ENCODE results near the gene TMEM270. TPM values are rescaled to one million over a fixed set of nuclear protein-coding genes. Genes with fewer than 3 reads are reported as not detected.
A peak's percentile ranks its signal among the peaks of the same experiment; 100 is the strongest.
"Not testable (repeated sequence)": the region's sequence is repeated elsewhere in the genome, so short reads cannot be mapped to it uniquely, and the experiment has no call there.

Gene TMEM270
- total and polyA plus RNA-seq, 5 donors from 2014 or later: 0.34 TPM; not detected in 4

- DNase-seq: no peak
- peaks cover 10% of the 10 kb centered on the region for H3K27me3 Mint-ChIP-seq
These were observed 19.2 kb downstream of the TMEM270 start for GRCh38 chr7:73879977-73880681.

DNA sequence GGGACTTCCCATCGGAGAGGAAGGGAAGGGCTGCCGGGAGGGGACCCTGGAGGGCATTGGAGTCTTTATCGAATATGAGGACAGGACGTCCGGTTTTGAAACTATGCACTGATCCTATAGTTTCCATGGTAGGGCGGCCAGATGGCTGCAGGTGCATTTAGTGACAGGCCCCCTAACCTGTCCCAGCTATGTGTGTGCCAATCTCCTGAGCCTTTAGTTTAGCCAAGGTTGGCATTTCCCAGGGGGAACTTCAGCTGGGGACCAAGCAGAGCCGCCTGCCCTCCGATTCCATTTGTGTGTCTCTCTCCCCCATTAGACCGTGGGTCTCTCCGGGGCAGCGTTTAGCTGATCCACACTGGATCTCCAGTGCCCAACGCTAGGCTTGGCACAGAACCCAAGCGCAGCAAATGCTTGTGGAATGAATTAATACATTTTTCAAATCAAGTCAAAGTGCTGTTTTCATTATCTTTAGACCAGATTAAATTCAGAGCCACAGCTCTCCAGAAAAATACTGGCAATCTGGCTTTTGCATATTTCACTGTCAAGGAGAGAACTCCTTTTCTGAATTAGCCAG, 19.9 kb downstream of the TMEM270 start:
- Mint-ChIP-seq H3K27me3 (peaks cover 12% of the 10 kb centered on the region), H3K9me3 (no peaks in the 10 kb centered on the region), H3K4me1 (no peaks in the 10 kb centered on the region), H3K36me3 (no peaks in the 10 kb centered on the region), H3K4me3 (no peak overlapping the region), H3K27ac (no peak overlapping the region)
- H3K27ac ChIP-seq (ENCODE audit: insufficient read depth, low read length, poor library complexity, severe bottlenecking): no peak overlapping the region
- no peaks in the 10 kb centered on the region for H3K27me3 ChIP-seq (ENCODE audit: control insufficient read depth, insufficient read depth, low read length)
- ATAC-seq (ENCODE audit: low read depth in 2 of 2) (no peak), DNase-seq (no peak)
- H3K36me3 ChIP-seq (ENCODE audit: control insufficient read depth, insufficient read depth, low read length): no peaks in the 10 kb centered on the region
- H3K4me3 ChIP-seq (ENCODE audit: low read depth, low read length): no peak overlapping the region
- H3K9me3 ChIP-seq (ENCODE audit: control insufficient read depth in 2 of 2, low read length in 2 of 2): no peaks in the 10 kb centered on the region
- no peaks in the 10 kb centered on the region for H3K4me1 ChIP-seq (ENCODE audit: control insufficient read depth, insufficient read depth, low read length, poor library complexity, severe bottlenecking)

More at GRCh38 chr7:73879977-73880681, 19.2 kb downstream of the TMEM270 start:
- no peak for ATAC-seq (ENCODE audit: low read depth in 2 of 2)
- no peaks in the 10 kb centered on the region for H3K27me3 ChIP-seq (ENCODE audit: control insufficient read depth, insufficient read depth, low read length)
- no peaks in the 10 kb centered on the region for H3K9me3 Mint-ChIP-seq
- H3K27ac ChIP-seq (ENCODE audit: insufficient read depth, low read length, poor library complexity, severe bottlenecking): no peak overlapping the region
- H3K36me3 Mint-ChIP-seq: no peaks in the 10 kb centered on the region
- H3K4me1 Mint-ChIP-seq: no peaks in the 10 kb centered on the region
- no peak overlapping the region for H3K4me3 Mint-ChIP-seq
- H3K4me1 ChIP-seq (ENCODE audit: control insufficient read depth, insufficient read depth, low read length, poor library complexity, severe bottlenecking): no peaks in the 10 kb centered on the region
- H3K4me3 ChIP-seq (ENCODE audit: low read depth, low read length): no peak overlapping the region
- H3K36me3 ChIP-seq (ENCODE audit: control insufficient read depth, insufficient read depth, low read length): no peaks in the 10 kb centered on the region
- H3K27ac Mint-ChIP-seq: no peak overlapping the region
- H3K9me3 ChIP-seq (ENCODE audit: control insufficient read depth in 2 of 2, low read length in 2 of 2): no peaks in the 10 kb centered on the region

DNA sequence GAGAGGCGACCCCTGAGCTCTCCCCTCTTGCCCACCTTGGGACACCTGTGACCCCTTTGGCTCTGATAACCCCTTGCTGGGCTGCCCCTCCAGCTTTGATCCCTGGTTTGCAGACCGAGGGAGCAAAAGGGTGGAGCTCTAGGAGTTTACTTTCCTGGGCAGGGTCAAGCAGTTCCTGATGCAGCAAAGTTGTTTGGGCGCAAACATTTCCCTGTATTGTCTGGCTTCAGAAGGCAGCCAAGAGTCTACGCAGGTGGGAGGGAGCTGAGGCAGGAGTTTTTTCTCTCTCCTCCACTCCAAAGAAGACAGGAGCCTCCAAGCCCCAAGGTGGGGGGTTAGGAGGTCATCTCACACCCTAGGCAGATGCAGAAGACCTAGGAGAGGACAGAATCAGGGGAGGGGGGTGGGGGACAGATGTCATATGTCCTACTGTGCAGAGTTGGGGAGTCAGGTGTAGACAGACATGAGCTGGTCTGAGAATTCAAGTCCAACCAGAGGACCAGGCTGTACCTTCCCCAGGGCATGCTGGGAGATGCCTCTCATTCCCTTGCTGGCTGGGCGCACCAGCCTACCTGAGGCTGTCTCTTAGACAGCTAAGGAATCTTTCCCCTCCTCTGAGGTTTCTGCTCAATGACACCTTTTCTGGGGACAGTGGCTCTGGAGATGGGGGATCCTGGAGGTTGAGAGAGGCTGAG, 20.5 kb downstream of the TMEM270 start:
- no peaks in the 10 kb centered on the region for H3K4me1 Mint-ChIP-seq
- H3K27ac ChIP-seq (ENCODE audit: insufficient read depth, low read length, poor library complexity, severe bottlenecking): no peak overlapping the region
- no peak overlapping the region for H3K4me3 Mint-ChIP-seq
- H3K9me3 ChIP-seq (ENCODE audit: control insufficient read depth in 2 of 2, low read length in 2 of 2): no peaks in the 10 kb centered on the region
- no peaks in the 10 kb centered on the region for H3K36me3 ChIP-seq (ENCODE audit: control insufficient read depth, insufficient read depth, low read length)
- H3K4me1 ChIP-seq (ENCODE audit: control insufficient read depth, insufficient read depth, low read length, poor library complexity, severe bottlenecking): no peaks in the 10 kb centered on the region
- no peaks in the 10 kb centered on the region for H3K36me3 Mint-ChIP-seq
- no peak overlapping the region for H3K4me3 ChIP-seq (ENCODE audit: low read depth, low read length)
- H3K27me3 Mint-ChIP-seq: peaks cover 16% of the 10 kb centered on the region
- no peak for ATAC-seq (ENCODE audit: low read depth in 2 of 2)
- no peaks in the 10 kb centered on the region for H3K27me3 ChIP-seq (ENCODE audit: control insufficient read depth, insufficient read depth, low read length)
- no peak overlapping the region for H3K27ac Mint-ChIP-seq
- DNase-seq: no peak
- H3K9me3 Mint-ChIP-seq: no peaks in the 10 kb centered on the region

GRCh38 chr7:73882047-73882402, 21.1 kb downstream of the TMEM270 start:
- H3K27me3 ChIP-seq (ENCODE audit: control insufficient read depth, insufficient read depth, low read length): no peaks in the 10 kb centered on the region
- H3K4me1 Mint-ChIP-seq: no peaks in the 10 kb centered on the region
- H3K36me3 ChIP-seq (ENCODE audit: control insufficient read depth, insufficient read depth, low read length): no peaks in the 10 kb centered on the region
- DNase-seq: no peak
- H3K4me3 ChIP-seq (ENCODE audit: low read depth, low read length): no peak overlapping the region
- H3K36me3 Mint-ChIP-seq: no peaks in the 10 kb centered on the region
- H3K27me3 Mint-ChIP-seq: peaks cover 16% of the 10 kb centered on the region
- H3K9me3 Mint-ChIP-seq: no peaks in the 10 kb centered on the region
- H3K27ac Mint-ChIP-seq: no peak overlapping the region
- no peak overlapping the region for H3K27ac ChIP-seq (ENCODE audit: insufficient read depth, low read length, poor library complexity, severe bottlenecking)
- H3K4me1 ChIP-seq (ENCODE audit: control insufficient read depth, insufficient read depth, low read length, poor library complexity, severe bottlenecking): no peaks in the 10 kb centered on the region
- no peak overlapping the region for H3K4me3 Mint-ChIP-seq
- ATAC-seq (ENCODE audit: low read depth in 2 of 2): no peak
- H3K9me3 ChIP-seq (ENCODE audit: control insufficient read depth in 2 of 2, low read length in 2 of 2): no peaks in the 10 kb centered on the region

GRCh38 chr7:73884867-73885422, 24.0 kb downstream of the TMEM270 start:
- H3K27ac Mint-ChIP-seq: peak overlapping the region in 1 of 3 donors; percentile 72
- H3K27ac ChIP-seq (ENCODE audit: insufficient read depth, low read length, poor library complexity, severe bottlenecking); H3K36me3 ChIP-seq (ENCODE audit: control insufficient read depth, insufficient read depth, low read length); DNase-seq; H3K4me1 Mint-ChIP-seq; ATAC-seq (ENCODE audit: low read depth in 2 of 2); H3K27me3 ChIP-seq (ENCODE audit: control insufficient read depth, insufficient read depth, low read length); H3K9me3 Mint-ChIP-seq; H3K9me3 ChIP-seq (ENCODE audit: control insufficient read depth in 2 of 2, low read length in 2 of 2); H3K4me3 ChIP-seq (ENCODE audit: low read depth, low read length); H3K4me1 ChIP-seq (ENCODE audit: control insufficient read depth, insufficient read depth, low read length, poor library complexity, severe bottlenecking); H3K36me3 Mint-ChIP-seq: not testable (repeated sequence)
- peak overlapping the region in 1 of 4 donors; percentile 77 for H3K4me3 Mint-ChIP-seq
- H3K27me3 Mint-ChIP-seq: peaks cover 24% of the 10 kb centered on the region

- Mint-ChIP-seq H3K4me1 (no peaks in the 10 kb centered on the region), H3K27ac (peak overlapping the region in 1 of 3 donors; percentile 55), H3K4me3 (peak overlapping the region in 1 of 4 donors; percentile 77), H3K27me3 (peaks cover 19% of the 10 kb centered on the region), H3K36me3 (no peaks in the 10 kb centered on the region), H3K9me3 (no peaks in the 10 kb centered on the region)
- Histone ChIP-seq H3K36me3 (ENCODE audit: control insufficient read depth, insufficient read depth, low read length) (no peaks in the 10 kb centered on the region), H3K4me1 (ENCODE audit: control insufficient read depth, insufficient read depth, low read length, poor library complexity, severe bottlenecking) (no peaks in the 10 kb centered on the region), H3K27ac (ENCODE audit: insufficient read depth, low read length, poor library complexity, severe bottlenecking) (no peak overlapping the region), H3K9me3 (ENCODE audit: control insufficient read depth in 2 of 2, low read length in 2 of 2) (no peaks in the 10 kb centered on the region), H3K27me3 (ENCODE audit: control insufficient read depth, insufficient read depth, low read length) (no peaks in the 10 kb centered on the region), H3K4me3 (ENCODE audit: low read depth, low read length) (no peak overlapping the region)
- ATAC-seq (ENCODE audit: low read depth in 2 of 2) (no peak), DNase-seq (no peak)
These were observed 24.5 kb downstream of the TMEM270 start for GRCh38 chr7:73885433-73885974.

DNA sequence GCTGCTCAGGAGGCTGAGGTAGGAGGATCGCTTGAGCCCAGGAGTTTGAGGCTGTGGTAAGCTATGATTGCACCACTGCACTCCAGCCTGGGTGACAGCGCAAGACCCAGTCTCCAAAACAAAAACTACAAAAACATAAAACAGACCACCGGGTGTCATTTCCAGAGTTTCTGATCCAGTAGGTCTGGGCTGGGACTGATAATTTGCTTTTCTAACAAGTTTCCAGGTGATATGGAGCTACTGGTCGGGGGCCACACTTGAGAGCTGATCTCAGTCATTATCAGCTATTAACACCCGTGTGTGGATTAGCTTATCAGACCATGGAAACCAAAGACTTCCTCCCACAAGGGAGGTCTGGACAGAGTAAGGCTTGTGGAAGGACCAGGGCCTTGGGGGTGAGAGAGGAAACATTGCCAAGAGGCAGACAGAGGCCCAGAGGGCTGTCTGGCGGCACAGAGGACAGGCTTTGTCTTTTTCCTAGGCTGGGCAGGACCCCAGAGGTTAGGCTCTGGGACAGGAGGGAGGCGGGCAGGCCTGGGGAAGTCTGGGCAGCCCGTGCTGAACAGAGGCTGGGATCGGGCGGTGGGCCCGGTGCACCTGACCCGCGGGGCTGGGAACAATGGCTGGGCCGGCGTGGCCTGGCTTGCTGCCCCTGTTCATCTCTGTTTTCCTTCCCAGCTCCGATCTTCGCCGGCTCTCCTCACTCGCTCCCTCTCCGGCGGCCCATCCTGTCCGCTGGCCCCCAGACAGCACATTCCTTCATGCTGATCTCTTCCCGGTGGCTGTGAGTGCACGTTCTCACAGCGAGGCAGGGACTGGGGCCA, 25.2 kb downstream of the TMEM270 start:
- no peak overlapping the region for H3K27ac ChIP-seq (ENCODE audit: insufficient read depth, low read length, poor library complexity, severe bottlenecking)
- no peaks in the 10 kb centered on the region for H3K27me3 ChIP-seq (ENCODE audit: control insufficient read depth, insufficient read depth, low read length)
- no peak overlapping the region for H3K4me3 ChIP-seq (ENCODE audit: low read depth, low read length)
- Mint-ChIP-seq H3K9me3 (no peaks in the 10 kb centered on the region), H3K4me3 (no peak overlapping the region), H3K27ac (no peak overlapping the region), H3K4me1 (no peaks in the 10 kb centered on the region), H3K27me3 (peaks cover 18% of the 10 kb centered on the region), H3K36me3 (no peaks in the 10 kb centered on the region)
- no peak for DNase-seq
- no peaks in the 10 kb centered on the region for H3K9me3 ChIP-seq (ENCODE audit: control insufficient read depth in 2 of 2, low read length in 2 of 2)
- ATAC-seq (ENCODE audit: low read depth in 2 of 2): no peak
- H3K36me3 ChIP-seq (ENCODE audit: control insufficient read depth, insufficient read depth, low read length): no peaks in the 10 kb centered on the region
- H3K4me1 ChIP-seq (ENCODE audit: control insufficient read depth, insufficient read depth, low read length, poor library complexity, severe bottlenecking): no peaks in the 10 kb centered on the region
